Breast epithelium (tissue), 4 donors: ENCODE results near the gene CD164L2. TPM values are rescaled to one million over a fixed set of nuclear protein-coding genes. Genes with fewer than 3 reads are reported as not detected.
A peak's percentile ranks its signal among the peaks of the same experiment; 100 is the strongest.

Experiments used
- DNase-seq, 2 donors: peaks; one replicate each; pipeline ENCODE4 v3.0.0-alpha.2; 2019; ENCODE audit warnings: low spot score in 2 of 2
- H3K27ac ChIP-seq, 2 donors: fragments of 200-600 bp; sonication (generic) in 1 of 2; one replicate each; pipeline ENCODE4 v1.5.1; 2016 to 2019; ENCODE audit warnings: mild to moderate bottlenecking in 1 of 2
- H3K27me3 ChIP-seq, 2 donors: fragments of 200-600 bp; sonication (generic) in 1 of 2; one replicate each; pipeline versions ENCODE4 v1.5.1 to v1.6.0; 2017 to 2019; ENCODE audit warnings: control low read depth in 1 of 2, mild to moderate bottlenecking in 1 of 2
- H3K36me3 ChIP-seq: fragments of 200-600 bp; one replicate; pipeline ENCODE4 v1.5.1; 2019
- H3K4me1 ChIP-seq, 2 donors: fragments of 200-600 bp; sonication (generic); one replicate each; pipeline ENCODE4 v1.5.1; 2016 to 2019; ENCODE audit warnings: control low read depth in 1 of 2
- H3K4me3 ChIP-seq, 3 donors: fragments of 200-600 bp; sonication (generic); 1 replicate in 2 of 3; 2 replicates in 1 of 3; pipeline ENCODE4 v1.5.1; 2016 to 2019; ENCODE audit warnings: mild to moderate bottlenecking in 3 of 3, moderate library complexity in 2 of 3
- H3K9me3 ChIP-seq, 2 donors: fragments of 200-600 bp; sonication (generic) in 1 of 2; one replicate each; pipeline ENCODE4 v1.5.1; 2016 to 2019; ENCODE audit warnings: control low read depth in 1 of 2
- POLR2A ChIP-seq: fragments of 450-650 bp; IDR thresholded peaks from one replicate; pipeline ENCODE4 v1.6.1; 2016; ENCODE audit warnings: antibody characterized with exemption, mild to moderate bottlenecking, moderate library complexity
- POLR2AphosphoS5 ChIP-seq, 3 donors: sonication (generic); formaldehyde crosslinking; IDR thresholded peaks; one replicate each; pipeline ENCODE4 v1.6.1; 2017; ENCODE audit warnings: antibody characterized with exemption in 3 of 3
- intact Hi-C: fragments of 100-400 bp; cut with DNase I; formaldehyde crosslinking; loops from one replicate; pipeline ENCODE4 v1.15.1; 2023; ENCODE audit warnings: low total_unique reads
- total RNA-seq, 3 donors: library from RNA; depleted of rRNA; stranded (reverse); fragments of >200 nt; gene quantifications; one replicate each; pipeline ENCODE4 v1.1.0, GENCODE V29; 2016
- TF ChIP-seq, protein P1 (sequence below), 3 donors: fragments of 450-650 bp; IDR thresholded peaks; one replicate each; pipeline ENCODE4 v1.5.1; 2016 to 2017; ENCODE audit warnings: antibody characterized with exemption in 3 of 3, mild to moderate bottlenecking in 3 of 3, moderate library complexity in 3 of 3

Gene CD164L2
- total RNA-seq, 3 donors from 2014 or later: 0.66 to 5.3 TPM; not detected in 1

DNA sequence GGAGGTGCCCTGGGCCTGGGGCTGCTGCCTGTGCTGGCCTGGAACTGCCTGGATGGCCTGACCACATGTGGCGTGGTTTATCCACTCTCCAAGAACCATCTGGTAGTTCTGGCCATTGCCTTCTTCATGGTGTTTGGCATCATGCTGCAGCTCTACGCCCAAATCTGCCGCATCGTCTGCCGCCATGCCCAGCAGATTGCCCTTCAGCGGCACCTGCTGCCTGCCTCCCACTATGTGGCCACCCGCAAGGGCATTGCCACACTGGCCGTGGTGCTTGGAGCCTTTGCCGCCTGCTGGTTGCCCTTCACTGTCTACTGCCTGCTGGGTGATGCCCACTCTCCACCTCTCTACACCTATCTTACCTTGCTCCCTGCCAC is 11.1 kb upstream of the CD164L2 start:
- no peak for TF ChIP-seq POLR2AphosphoS5 (IDR thresholded peaks at IDR 0.05)
- TF ChIP-seq, protein P1, sequence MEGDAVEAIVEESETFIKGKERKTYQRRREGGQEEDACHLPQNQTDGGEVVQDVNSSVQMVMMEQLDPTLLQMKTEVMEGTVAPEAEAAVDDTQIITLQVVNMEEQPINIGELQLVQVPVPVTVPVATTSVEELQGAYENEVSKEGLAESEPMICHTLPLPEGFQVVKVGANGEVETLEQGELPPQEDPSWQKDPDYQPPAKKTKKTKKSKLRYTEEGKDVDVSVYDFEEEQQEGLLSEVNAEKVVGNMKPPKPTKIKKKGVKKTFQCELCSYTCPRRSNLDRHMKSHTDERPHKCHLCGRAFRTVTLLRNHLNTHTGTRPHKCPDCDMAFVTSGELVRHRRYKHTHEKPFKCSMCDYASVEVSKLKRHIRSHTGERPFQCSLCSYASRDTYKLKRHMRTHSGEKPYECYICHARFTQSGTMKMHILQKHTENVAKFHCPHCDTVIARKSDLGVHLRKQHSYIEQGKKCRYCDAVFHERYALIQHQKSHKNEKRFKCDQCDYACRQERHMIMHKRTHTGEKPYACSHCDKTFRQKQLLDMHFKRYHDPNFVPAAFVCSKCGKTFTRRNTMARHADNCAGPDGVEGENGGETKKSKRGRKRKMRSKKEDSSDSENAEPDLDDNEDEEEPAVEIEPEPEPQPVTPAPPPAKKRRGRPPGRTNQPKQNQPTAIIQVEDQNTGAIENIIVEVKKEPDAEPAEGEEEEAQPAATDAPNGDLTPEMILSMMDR (IDR thresholded peaks at IDR 0.05): no peak
- no peak for TF ChIP-seq POLR2A
- intact Hi-C loops: loop anchor here (10.0 kb wide), 3 partner anchors 89 to 271 kb away; partner anchors contain the start of gene AHDC1
- DNase-seq: no peak
- Histone ChIP-seq H3K27ac (no peak overlapping the region), H3K27me3 (no peaks in the 10 kb centered on the region), H3K36me3 (no peaks in the 10 kb centered on the region), H3K4me1 (peaks cover 0 to 8% of the 10 kb centered on the region in 2 donors), H3K4me3 (no peak overlapping the region), H3K9me3 (no peaks in the 10 kb centered on the region)

DNA sequence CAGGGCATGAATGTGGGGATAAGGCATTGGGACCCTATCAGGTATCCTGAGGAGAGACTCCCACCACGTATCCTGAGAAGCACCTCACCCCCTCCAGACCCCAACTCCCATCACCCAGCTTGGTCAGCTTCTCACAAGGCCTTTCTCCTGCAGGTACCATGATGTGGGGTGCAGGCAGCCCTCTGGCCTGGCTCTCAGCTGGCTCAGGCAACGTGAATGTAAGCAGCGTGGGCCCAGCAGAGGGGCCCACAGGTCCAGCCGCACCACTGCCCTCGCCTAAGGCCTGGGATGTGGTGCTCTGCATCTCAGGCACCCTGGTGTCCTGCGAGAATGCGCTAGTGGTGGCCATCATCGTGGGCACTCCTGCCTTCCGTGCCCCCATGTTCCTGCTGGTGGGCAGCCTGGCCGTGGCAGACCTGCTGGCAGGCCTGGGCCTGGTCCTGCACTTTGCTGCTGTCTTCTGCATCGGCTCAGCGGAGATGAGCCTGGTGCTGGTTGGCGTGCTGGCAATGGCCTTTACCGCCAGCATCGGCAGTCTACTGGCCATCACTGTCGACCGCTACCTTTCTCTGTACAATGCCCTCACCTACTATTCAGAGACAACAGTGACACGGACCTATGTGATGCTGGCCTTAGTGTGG is 10.6 kb upstream of the CD164L2 start:
- H3K36me3 ChIP-seq: no peaks in the 10 kb centered on the region
- DNase-seq: no peak
- H3K9me3 ChIP-seq: no peaks in the 10 kb centered on the region
- H3K27ac ChIP-seq: no peak overlapping the region
- TF ChIP-seq POLR2A (no peak), POLR2AphosphoS5 (IDR thresholded peaks at IDR 0.05) (no peak)
- TF ChIP-seq, protein P1 (IDR thresholded peaks at IDR 0.05): no peak
- H3K4me3 ChIP-seq: no peak overlapping the region
- H3K27me3 ChIP-seq: no peaks in the 10 kb centered on the region
- peaks cover 0 to 8% of the 10 kb centered on the region in 2 donors for H3K4me1 ChIP-seq
- intact Hi-C loops: loop anchor here (10.0 kb wide), 3 partner anchors 89 to 271 kb away; partner anchors contain the start of gene AHDC1

DNA sequence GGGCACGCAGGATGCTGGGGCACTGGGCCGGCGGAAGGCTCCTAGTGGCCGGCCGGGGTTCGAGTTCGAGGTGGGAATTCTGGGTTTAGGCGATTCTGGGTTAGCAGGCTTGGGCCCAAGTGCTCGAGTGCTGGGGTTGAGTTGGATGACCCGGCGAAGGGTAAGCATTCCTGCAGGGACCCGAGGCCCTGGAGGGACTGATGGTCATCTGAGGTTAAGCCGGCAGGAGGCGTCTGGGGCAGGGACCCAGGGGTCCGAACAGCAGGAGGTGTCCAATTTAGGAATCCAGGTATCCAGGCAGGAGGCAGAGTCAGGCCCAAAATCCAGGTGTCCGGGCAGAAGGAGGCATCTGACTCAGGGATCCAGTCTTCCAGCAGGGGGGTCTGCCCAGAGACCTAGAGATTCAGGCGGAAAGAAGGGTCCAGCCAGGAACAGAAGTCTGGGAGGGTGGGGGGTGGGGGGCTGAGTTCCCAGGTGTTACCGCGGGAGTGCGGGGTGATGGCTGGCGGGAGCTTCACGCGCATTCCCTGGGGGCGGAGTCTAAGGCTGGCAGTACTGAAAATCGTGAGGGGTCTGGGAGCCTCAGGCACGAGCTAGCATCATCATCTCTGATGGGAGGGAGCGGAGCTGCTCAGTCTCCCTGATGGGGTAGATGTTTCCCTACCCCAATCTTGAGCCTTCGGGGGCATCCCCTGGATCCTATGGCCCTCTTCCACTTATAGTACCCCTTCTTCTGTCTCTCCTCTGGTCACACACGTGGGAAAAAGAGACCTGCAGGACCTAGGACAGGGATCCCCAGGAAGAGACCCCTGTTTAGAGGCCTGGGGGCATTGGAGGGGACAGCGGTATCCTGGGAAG is 9.9 kb upstream of the CD164L2 start:
- Histone ChIP-seq H3K27me3 (no peaks in the 10 kb centered on the region), H3K9me3 (no peaks in the 10 kb centered on the region), H3K27ac (peak overlapping the region; percentile 46 to 71), H3K4me3 (peak overlapping the region; percentile 33 to 75 (median 54)), H3K36me3 (no peaks in the 10 kb centered on the region), H3K4me1 (peaks cover 0 to 8% of the 10 kb centered on the region in 2 donors)
- intact Hi-C loops: loop anchor here (1.0 to 10.0 kb wide), 4 partner anchors 22 to 272 kb away; partner anchors contain the start of gene AHDC1
- TF ChIP-seq POLR2AphosphoS5 (IDR thresholded peaks at IDR 0.05) (no peak), POLR2A (no peak)
- TF ChIP-seq, protein P1 (IDR thresholded peaks at IDR 0.05): no peak
- DNase-seq: no peak

DNA sequence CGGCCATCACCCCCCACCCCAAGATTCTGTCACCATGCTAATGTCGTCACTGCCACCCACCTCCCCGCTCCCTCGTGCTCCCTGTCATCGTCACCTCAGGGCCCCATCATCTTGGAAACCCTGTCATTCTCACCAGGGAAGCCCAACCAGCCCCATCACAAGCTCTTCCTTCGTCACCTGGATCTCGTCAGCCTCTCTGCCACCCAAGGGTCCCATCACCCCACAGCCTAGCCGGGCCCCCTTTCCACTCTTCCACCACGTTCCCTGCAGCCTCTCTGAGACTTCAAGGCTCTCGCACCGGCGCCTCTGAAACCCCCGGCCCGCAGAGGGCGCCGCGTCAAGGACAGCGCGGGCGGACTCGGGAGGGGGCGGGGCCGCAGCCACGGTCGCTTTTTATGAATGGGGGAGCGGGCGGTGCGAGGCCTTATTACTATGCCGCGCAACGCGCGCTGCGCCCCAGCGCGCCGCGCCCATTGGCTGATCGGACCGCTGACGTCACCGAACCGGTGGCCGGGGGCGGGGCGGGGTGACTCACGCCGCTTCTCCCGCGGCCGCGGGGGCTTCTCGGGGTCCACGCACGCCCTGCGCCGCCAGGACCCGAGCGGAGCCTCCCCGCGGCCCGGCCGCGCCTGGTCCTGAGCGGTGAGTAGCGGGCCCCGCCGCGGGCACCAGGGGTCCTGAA is 9.1 kb upstream of the CD164L2 start, which contains the start of gene GPR3:
Gene GPR3, plus strand, starts transcription at position 527 of the 682 bp plus-strand sequence. CDS start 1,177 bp downstream, outside the sequence.
- TF ChIP-seq POLR2AphosphoS5 (IDR thresholded peaks at IDR 0.05): peak in 2 of 3 donors; percentile 26 to 53
- TF ChIP-seq, protein P1 (IDR thresholded peaks at IDR 0.05): peak; percentile 14 to 47 (median 42)
- TF ChIP-seq POLR2A: no peak
- Histone ChIP-seq H3K9me3 (no peaks in the 10 kb centered on the region), H3K4me1 (peaks cover 0 to 8% of the 10 kb centered on the region in 2 donors), H3K27ac (peak within 1 kb of the TSS; percentile 46 to 71), H3K36me3 (no peaks in the 10 kb centered on the region), H3K27me3 (no peaks in the 10 kb centered on the region), H3K4me3 (peak within 1 kb of the TSS; percentile 33 to 75 (median 54))
- peak; percentile 86 to 87 for DNase-seq
- intact Hi-C loops: loop anchor here (1.0 to 10.0 kb wide), 4 partner anchors 21 to 273 kb away; partner anchors contain the start of gene AHDC1
